Adrenal gland (tissue), 5 donors: ENCODE data around the gene IL4R.

Experiments
- CTCF ChIP-seq, 6 experiments: fragments of 450-650 bp in 4 of 6; fragments of 200-600 bp in 2 of 6; sonication (generic) in 1 of 6; IDR thresholded peaks; 1 replicate in 5 of 6; 2 replicates in 1 of 6; pipeline versions ENCODE4 v1.5.1 to v1.8.0; 2016 to 2021; ENCODE audit warnings: antibody characterized with exemption in 6 of 6, mild to moderate bottlenecking in 2 of 6, moderate library complexity in 1 of 6
- POLR2A ChIP-seq, 2 donors: fragments of 450-650 bp; IDR thresholded peaks; one replicate each; pipeline ENCODE4 v1.6.1; 2017; ENCODE audit warnings: antibody characterized with exemption in 2 of 2, mild to moderate bottlenecking in 2 of 2, moderate library complexity in 1 of 2
- donor health status: DM: no; HTN: no; CAD: no.

- TF ChIP-seq POLR2A (IDR thresholded peaks at IDR 0.05) (no peak), CTCF (IDR thresholded peaks at IDR 0.05) (no peak)
Observed at GRCh38 chr16:27317320-27317719, 3.5 kb downstream of the IL4R start.
